Natural killer cell (primary cell): ENCODE data around the gene EEF2. TPM values are rescaled to one million over a fixed set of nuclear protein-coding genes. Genes with fewer than 3 reads are reported as not detected.

ENCODE experiments used
- ATAC-seq, 3 donors: fragments of 150-1000 bp in 2 of 3; fragments of 200-7000 bp in 1 of 3; cut with Tn5 transposase; 1 replicate in 1 of 3; 2 replicates in 2 of 3; pipeline ENCODE4 v1.10.0; 2021; ENCODE audit warnings: mild to moderate bottlenecking in 2 of 3, moderate library complexity in 2 of 3
- DNase-seq, 2 donors: peaks; one replicate each; pipeline versions ENCODE4 v3.0.0 to v3.0.0-alpha.2; 2013 to 2021; ENCODE audit warnings: mixed read lengths in 1 of 2
- H3K27ac ChIP-seq: one replicate; pipeline ENCODE4 v1.5.1; 2013; ENCODE audit warnings: mild to moderate bottlenecking, low read length
- H3K27me3 ChIP-seq: one replicate; pipeline ENCODE4 v1.6.1; 2013; ENCODE audit warnings: low read length; ENCODE audit not compliant: control insufficient read depth, insufficient read depth
- H3K36me3 ChIP-seq: one replicate; pipeline ENCODE4 v1.6.1; 2013; ENCODE audit warnings: low read length; ENCODE audit not compliant: control insufficient read depth, insufficient read depth
- H3K4me1 ChIP-seq: one replicate; pipeline ENCODE4 v1.6.1; 2013; ENCODE audit warnings: low read length; ENCODE audit not compliant: control insufficient read depth, insufficient read depth
- H3K4me3 ChIP-seq: one replicate; pipeline ENCODE4 v1.5.1; 2013; ENCODE audit warnings: low read length
- H3K9me3 ChIP-seq: one replicate; pipeline ENCODE4 v1.6.1; 2013; ENCODE audit warnings: low read length; ENCODE audit not compliant: control insufficient read depth, insufficient read depth
- H3K27ac Mint-ChIP-seq, 2 donors: one replicate each; pipeline ENCODE4 v1.8.0; 2022; ENCODE audit warnings: mild to moderate bottlenecking in 2 of 2, mixed read lengths in 2 of 2, moderate library complexity in 1 of 2
- H3K27me3 Mint-ChIP-seq, 2 donors: one replicate each; pipeline ENCODE4 v1.8.0; 2022; ENCODE audit warnings: low read depth in 2 of 2, mixed read lengths in 2 of 2
- H3K36me3 Mint-ChIP-seq: one replicate; pipeline ENCODE4 v1.8.0; 2022; ENCODE audit warnings: mixed read lengths
- H3K4me1 Mint-ChIP-seq, 2 donors: one replicate each; pipeline ENCODE4 v1.8.0; 2022; ENCODE audit warnings: mixed read lengths in 2 of 2
- H3K4me3 Mint-ChIP-seq: one replicate; pipeline ENCODE4 v1.8.0; 2022; ENCODE audit warnings: mild to moderate bottlenecking, moderate library complexity, mixed read lengths
- H3K9me3 Mint-ChIP-seq, 2 donors: one replicate each; pipeline ENCODE4 v1.8.0; 2022; ENCODE audit warnings: mixed read lengths in 2 of 2
- WGBS: methylation state at CpG from one replicate; pipeline ENCODE4 v1.1.7; 2013; ENCODE audit warnings: missing lambda C conversion rate; ENCODE audit not compliant: insufficient coverage; 5-methylcytosine and 5-hydroxymethylcytosine counted together
- intact Hi-C: fragments of 100-400 bp; cut with micrococcal nuclease; formaldehyde crosslinking; loops from one replicate; pipeline ENCODE4 v1.14.2; 2022
- total RNA-seq, 4 donors: library from RNA; stranded (reverse); fragments of 120-200 nt in 1 of 4; gene quantifications; one replicate each; pipeline versions ENCODE4 v1.2.3 to v1.2.4, GENCODE V29; 2013 to 2022
- TF ChIP-seq, protein P1 (sequence below): fragments of 200-600 bp; IDR thresholded peaks from one replicate; pipeline ENCODE4 v1.8.0; 2022; ENCODE audit warnings: antibody characterized with exemption

EEF2 gene
- total RNA-seq, 3 donors from 2014 or later (not counting 1 experiment from before 2014, with no cell fraction given): 1,302 to 1,442 (median 1,437) TPM

GRCh38 chr19:3936506-3937442, 48.5 kb downstream of the EEF2 start:
- H3K4me3 ChIP-seq: no peak overlapping the region
- TF ChIP-seq, protein P1, sequence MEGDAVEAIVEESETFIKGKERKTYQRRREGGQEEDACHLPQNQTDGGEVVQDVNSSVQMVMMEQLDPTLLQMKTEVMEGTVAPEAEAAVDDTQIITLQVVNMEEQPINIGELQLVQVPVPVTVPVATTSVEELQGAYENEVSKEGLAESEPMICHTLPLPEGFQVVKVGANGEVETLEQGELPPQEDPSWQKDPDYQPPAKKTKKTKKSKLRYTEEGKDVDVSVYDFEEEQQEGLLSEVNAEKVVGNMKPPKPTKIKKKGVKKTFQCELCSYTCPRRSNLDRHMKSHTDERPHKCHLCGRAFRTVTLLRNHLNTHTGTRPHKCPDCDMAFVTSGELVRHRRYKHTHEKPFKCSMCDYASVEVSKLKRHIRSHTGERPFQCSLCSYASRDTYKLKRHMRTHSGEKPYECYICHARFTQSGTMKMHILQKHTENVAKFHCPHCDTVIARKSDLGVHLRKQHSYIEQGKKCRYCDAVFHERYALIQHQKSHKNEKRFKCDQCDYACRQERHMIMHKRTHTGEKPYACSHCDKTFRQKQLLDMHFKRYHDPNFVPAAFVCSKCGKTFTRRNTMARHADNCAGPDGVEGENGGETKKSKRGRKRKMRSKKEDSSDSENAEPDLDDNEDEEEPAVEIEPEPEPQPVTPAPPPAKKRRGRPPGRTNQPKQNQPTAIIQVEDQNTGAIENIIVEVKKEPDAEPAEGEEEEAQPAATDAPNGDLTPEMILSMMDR: no peak
- no peak for DNase-seq
- H3K4me1 ChIP-seq: no peaks in the 10 kb centered on the region
- Mint-ChIP-seq H3K9me3 (no peaks in the 10 kb centered on the region), H3K27ac (no peak overlapping the region), H3K27me3 (peaks cover 2 to 4% of the 10 kb centered on the region in 2 donors), H3K4me3 (no peak overlapping the region), H3K36me3 (no peaks in the 10 kb centered on the region), H3K4me1 (no peaks in the 10 kb centered on the region)
- intact Hi-C loops: no loop called here
- no peak for ATAC-seq
- no peaks in the 10 kb centered on the region for H3K9me3 ChIP-seq
- H3K27ac ChIP-seq: no peak overlapping the region
- no peaks in the 10 kb centered on the region for H3K36me3 ChIP-seq
- peaks cover 5% of the 10 kb centered on the region for H3K27me3 ChIP-seq
- WGBS: 83% methylated on average over 19 of the region's 29 CpGs

DNA sequence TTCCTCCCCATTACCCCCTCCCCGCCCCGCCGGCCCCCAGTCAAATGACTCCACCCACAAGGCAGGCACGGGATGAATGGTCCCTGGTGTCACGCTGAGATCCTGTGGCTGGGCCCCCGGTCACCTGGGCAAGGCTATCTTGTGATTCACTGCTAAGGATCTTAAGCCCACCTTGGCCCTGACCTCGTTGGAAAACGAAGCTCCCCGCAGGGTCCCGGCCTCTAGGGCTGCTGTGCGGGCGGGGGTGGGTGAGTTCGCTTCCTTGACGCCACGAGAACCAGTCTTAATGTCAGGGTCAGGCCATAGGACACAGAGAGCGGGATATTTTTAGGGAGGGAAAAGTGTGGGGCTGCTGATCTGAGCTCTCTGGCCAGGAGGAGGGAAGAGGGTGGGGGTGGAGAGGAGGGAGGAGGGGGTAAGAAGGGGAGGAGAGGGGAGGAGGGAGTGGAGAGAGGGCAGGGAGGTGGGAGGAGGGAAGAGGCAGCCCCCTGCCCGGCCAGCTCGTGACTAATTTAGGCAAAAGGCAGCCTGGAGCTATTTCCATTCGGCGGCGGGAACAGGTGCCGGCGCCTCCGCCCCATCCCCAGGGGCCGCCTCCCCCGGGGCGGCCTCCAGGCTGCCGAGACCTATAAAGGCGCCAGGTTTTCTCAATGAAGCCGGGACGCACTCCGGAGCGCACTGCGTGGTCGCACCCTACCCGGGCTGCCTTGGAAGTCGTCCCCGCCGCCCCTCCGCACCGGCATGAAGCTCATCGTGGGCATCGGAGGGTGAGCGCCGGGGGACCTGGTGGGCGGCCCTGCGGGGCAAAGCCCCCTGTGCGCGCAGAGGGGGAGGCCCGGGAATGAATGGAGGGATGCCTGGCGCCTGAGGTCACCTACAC, 52.1 kb downstream of the EEF2 start, which contains the start of gene NMRK2:
NMRK2 (plus strand) TSS at position 139 of the 880 bp plus-strand sequence; CDS start at position 742, 603 bp downstream.
- Mint-ChIP-seq H3K27ac (no peak within 1 kb of the TSS), H3K27me3 (peaks cover 7 to 8% of the 10 kb centered on the region in 2 donors), H3K9me3 (no peaks in the 10 kb centered on the region), H3K4me1 (no peaks in the 10 kb centered on the region), H3K4me3 (no peak within 1 kb of the TSS), H3K36me3 (no peaks in the 10 kb centered on the region)
- Histone ChIP-seq H3K9me3 (no peaks in the 10 kb centered on the region), H3K27me3 (peaks cover 7% of the 10 kb centered on the region), H3K36me3 (no peaks in the 10 kb centered on the region), H3K4me3 (no peak within 1 kb of the TSS), H3K27ac (no peak within 1 kb of the TSS), H3K4me1 (no peaks in the 10 kb centered on the region)
- 5% methylated on average over 51 of the region's 51 CpGs for WGBS
- TF ChIP-seq, protein P1: no peak
- no peak for ATAC-seq
- intact Hi-C loops: no loop called here
- no peak for DNase-seq

DNA sequence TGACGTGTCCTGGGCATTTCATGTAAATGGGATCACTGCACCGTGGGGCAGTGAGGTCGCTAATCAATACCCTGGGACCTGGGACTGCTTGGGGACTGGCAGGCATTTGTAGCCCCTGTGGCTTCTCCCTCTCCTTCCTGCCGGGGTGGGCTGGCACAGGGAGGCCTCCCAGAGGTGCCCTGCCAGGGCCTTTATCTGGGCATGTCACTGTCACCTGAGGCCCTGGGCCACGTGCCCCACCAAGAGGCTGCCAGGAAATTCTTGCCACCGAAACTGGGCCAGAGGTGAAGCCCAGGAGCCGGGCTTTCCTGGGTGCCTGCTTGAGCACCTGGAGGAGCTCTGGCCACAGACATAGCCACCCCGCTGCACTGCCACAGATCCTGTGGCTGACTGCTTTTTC, 54.2 kb downstream of the EEF2 start:
- WGBS: 73% methylated on average over 8 of the region's 8 CpGs
- H3K27me3 Mint-ChIP-seq: peaks cover 7 to 8% of the 10 kb centered on the region in 2 donors
- intact Hi-C loops: no loop called here
- TF ChIP-seq, protein P1: no peak
- no peak overlapping the region for H3K4me3 ChIP-seq
- no peaks in the 10 kb centered on the region for H3K4me1 Mint-ChIP-seq
- no peak overlapping the region for H3K27ac ChIP-seq
- no peak for ATAC-seq
- no peaks in the 10 kb centered on the region for H3K4me1 ChIP-seq
- no peaks in the 10 kb centered on the region for H3K36me3 Mint-ChIP-seq
- no peaks in the 10 kb centered on the region for H3K36me3 ChIP-seq
- no peak overlapping the region for H3K27ac Mint-ChIP-seq
- DNase-seq: no peak
- no peak overlapping the region for H3K4me3 Mint-ChIP-seq
- no peaks in the 10 kb centered on the region for H3K9me3 ChIP-seq
- H3K9me3 Mint-ChIP-seq: no peaks in the 10 kb centered on the region
- H3K27me3 ChIP-seq: peaks cover 7% of the 10 kb centered on the region

Other genes with a start within 250 kb of the EEF2 start
- gene APBA3, start 223.8 kb downstream of the EEF2 start, total RNA-seq: 10 to 100 TPM; 39.9 to 53.6 (median 43.8) TPM
- gene MRPL54, start 222.8 kb downstream of the EEF2 start, total RNA-seq: 10 to 100 TPM; 54.1 to 60.5 (median 55.5) TPM
- not detected for gene RAX2, start 213.2 kb downstream of the EEF2 start, total RNA-seq
- 100 to 1,000 TPM; 269 to 353 (median 317) TPM for gene MATK, start 199.1 kb downstream of the EEF2 start, total RNA-seq
- 1 to 10 TPM; 1.6 to 4.4 (median 1.7) TPM for gene ZFR2, start 116.4 kb downstream of the EEF2 start, total RNA-seq
- not detected for gene ATCAY, start 104.8 kb downstream of the EEF2 start, total RNA-seq
- not detected for gene NMRK2, start 52.4 kb downstream of the EEF2 start, total RNA-seq
- 10 to 100 TPM; 54.3 to 66.4 (median 58.1) TPM for gene DAPK3, start 14.4 kb downstream of the EEF2 start, total RNA-seq
- 10 to 100 TPM; 25.4 to 39.4 (median 26.8) TPM for gene PIAS4, start 22.3 kb upstream of the EEF2 start, total RNA-seq
- 10 to 100 TPM; 81.6 to 97.7 (median 82.9) TPM for gene ZBTB7A, start 81.4 kb upstream of the EEF2 start, total RNA-seq
- gene MAP2K2, start 138.7 kb upstream of the EEF2 start, total RNA-seq: 100 to 1,000 TPM; 137 to 154 (median 152) TPM
- gene CREB3L3, start 168.2 kb upstream of the EEF2 start, total RNA-seq: under 1 TPM in 2 of 3 donors, not detected in 1; 0.43 to 0.70 TPM
- gene SIRT6, start 197.1 kb upstream of the EEF2 start, total RNA-seq: 10 to 100 TPM; 29.5 to 37.4 (median 30.5) TPM
- 1 to 10 TPM in 1 of 3 donors, under 1 TPM in 2; 0.65 to 2.2 (median 0.71) TPM for gene ANKRD24, start 197.2 kb upstream of the EEF2 start, total RNA-seq
- gene EBI3, start 244.1 kb upstream of the EEF2 start, total RNA-seq: not detected